ENCODE measurements around the gene TMEM127.
"Not testable (repeated sequence)": the region's sequence is repeated elsewhere in the genome, so short reads cannot be mapped to it uniquely, and the experiment has no call there.

TMEM127 gene

GRCh38 chr2:96265840-96266679 lies at the start of gene TMEM127, which contains the start of gene CIAO1:
Gene TMEM127 (minus strand): TSS chr2:96265997. CDS start chr2:96265381, 616 bp downstream.
Gene CIAO1 (plus strand): TSS chr2:96266225. CDS start chr2:96266351, 126 bp downstream.
- TF ChIP-seq POLR2A (IDR thresholded peaks at IDR 0.05; ENCODE audit: low read length) (peak; percentile 86), GATA1 (IDR thresholded peaks at IDR 0.05; ENCODE audit: low read depth, low read length) (no peak)
- peak; percentile 98 to 99 for DNase-seq

- TF ChIP-seq GATA1 (IDR thresholded peaks at IDR 0.05; ENCODE audit: low read depth, low read length) (no peak), POLR2A (IDR thresholded peaks at IDR 0.05; ENCODE audit: low read length) (no peak)
- DNase-seq = no peak
These were observed 49.2 kb upstream of the TMEM127 start for GRCh38 chr2:96315005-96315399.

- no peak for TF ChIP-seq POLR2A (IDR thresholded peaks at IDR 0.05; ENCODE audit: low read length)
- no peak for TF ChIP-seq GATA1 (IDR thresholded peaks at IDR 0.05; ENCODE audit: low read depth, low read length)
- peak in 1 of 2 experiments; percentile 28 for DNase-seq
These were observed 42.5 kb upstream of the TMEM127 start for GRCh38 chr2:96308248-96308647.

GRCh38 chr2:96306370-96306769 lies 40.6 kb upstream of the TMEM127 start:
- no peak for TF ChIP-seq GATA1 (IDR thresholded peaks at IDR 0.05; ENCODE audit: low read depth, low read length)
- TF ChIP-seq POLR2A (IDR thresholded peaks at IDR 0.05; ENCODE audit: low read length) = no peak
- DNase-seq = peak in 1 of 2 experiments; percentile 31

GRCh38 chr2:96305979-96306308 lies 40.1 kb upstream of the TMEM127 start:
- peak in 1 of 2 experiments; percentile 40 for DNase-seq
- TF ChIP-seq POLR2A (IDR thresholded peaks at IDR 0.05; ENCODE audit: low read length) = no peak
- TF ChIP-seq GATA1 (IDR thresholded peaks at IDR 0.05; ENCODE audit: low read depth, low read length) = no peak

- DNase-seq = peak; percentile 94
- TF ChIP-seq POLR2A (IDR thresholded peaks at IDR 0.05; ENCODE audit: low read length) (peak; percentile 96), GATA1 (IDR thresholded peaks at IDR 0.05; ENCODE audit: low read depth, low read length) (no peak)
These were observed 39.5 kb upstream of the TMEM127 start, which contains the start of gene SNRNP200 for GRCh38 chr2:96305091-96305978. Gene SNRNP200 (minus strand): TSS chr2:96305546. CDS start chr2:96305437, 109 bp downstream.

- TF ChIP-seq GATA1 (IDR thresholded peaks at IDR 0.05; ENCODE audit: low read depth, low read length) (no peak), POLR2A (IDR thresholded peaks at IDR 0.05; ENCODE audit: low read length) (no peak)
- no peak for DNase-seq
These were observed 38.8 kb upstream of the TMEM127 start for GRCh38 chr2:96304606-96305005.

- TF ChIP-seq GATA1 (IDR thresholded peaks at IDR 0.05; ENCODE audit: low read depth, low read length) (no peak), POLR2A (IDR thresholded peaks at IDR 0.05; ENCODE audit: low read length) (no peak)
- DNase-seq = peak; percentile 57 to 83
These were observed 36.1 kb upstream of the TMEM127 start for GRCh38 chr2:96301865-96302264.

- DNase-seq = no peak
- TF ChIP-seq POLR2A (IDR thresholded peaks at IDR 0.05; ENCODE audit: low read length) = no peak
- no peak for TF ChIP-seq GATA1 (IDR thresholded peaks at IDR 0.05; ENCODE audit: low read depth, low read length)
These were observed 31.1 kb upstream of the TMEM127 start for GRCh38 chr2:96296925-96297324.

GRCh38 chr2:96294271-96294670 lies 28.5 kb upstream of the TMEM127 start:
- DNase-seq = not testable (repeated sequence)

- no peak for TF ChIP-seq POLR2A (IDR thresholded peaks at IDR 0.05; ENCODE audit: low read length)
- no peak for TF ChIP-seq GATA1 (IDR thresholded peaks at IDR 0.05; ENCODE audit: low read depth, low read length)
- DNase-seq = no peak
These were observed 26.0 kb upstream of the TMEM127 start for GRCh38 chr2:96291751-96292150.

- DNase-seq = no peak
- TF ChIP-seq GATA1 (IDR thresholded peaks at IDR 0.05; ENCODE audit: low read depth, low read length) (no peak), POLR2A (IDR thresholded peaks at IDR 0.05; ENCODE audit: low read length) (no peak)
These were observed 21.6 kb upstream of the TMEM127 start for GRCh38 chr2:96287273-96287856.

GRCh38 chr2:96276787-96277499 lies 11.1 kb upstream of the TMEM127 start:
- TF ChIP-seq GATA1 (IDR thresholded peaks at IDR 0.05; ENCODE audit: low read depth, low read length) = no peak
- TF ChIP-seq POLR2A (IDR thresholded peaks at IDR 0.05; ENCODE audit: low read length) = no peak
- DNase-seq = no peak

All from erythroblast (primary cell).